Transverse colon (tissue), 4 donors: Measurements from ENCODE around the gene FOCAD.

Experiments used
- CTCF ChIP-seq, 5 experiments: fragments of 200-600 bp in 3 of 5; fragments of 450-650 bp in 2 of 5; sonication (generic) in 3 of 5; IDR thresholded peaks; 1 replicate in 2 of 5; 2 replicates in 3 of 5; pipeline ENCODE4 v1.5.1; 2016 to 2017; ENCODE audit warnings: antibody characterized with exemption in 5 of 5, inconsistent platforms in 3 of 5, mild to moderate bottlenecking in 2 of 5, moderate library complexity in 1 of 5
- EP300 ChIP-seq: sonication (generic); formaldehyde crosslinking; IDR thresholded peaks from one replicate; pipeline ENCODE4 v1.6.1; 2017; ENCODE audit warnings: antibody characterized with exemption, low read depth
- POLR2AphosphoS5 ChIP-seq, 3 donors: sonication (generic); formaldehyde crosslinking; IDR thresholded peaks; one replicate each; pipeline ENCODE4 v1.6.1; 2016; ENCODE audit warnings: antibody characterized with exemption in 3 of 3

GRCh38 chr9:20854444-20854843, 170.4 kb downstream of the FOCAD start:
- TF ChIP-seq CTCF (IDR thresholded peaks at IDR 0.05) (no peak), POLR2AphosphoS5 (IDR thresholded peaks at IDR 0.05) (no peak), EP300 (no peak)
